Endodermal cell (in vitro differentiated cells): ENCODE data around the gene CLIC4. TPM values are rescaled to one million over a fixed set of nuclear protein-coding genes. Genes with fewer than 3 reads are reported as not detected.

Experiments used
- DNase-seq: peaks from one replicate; pipeline ENCODE4 v3.0.0-alpha.2; 2017
- H3K27ac ChIP-seq: 2 replicates; pipeline ENCODE4 v1.5.1; 2013; ENCODE audit warnings: mild to moderate bottlenecking, low read depth, low read length, moderate library complexity
- H3K27me3 ChIP-seq: 2 replicates; pipeline ENCODE4 v1.6.1; 2013; ENCODE audit warnings: mild to moderate bottlenecking, low read length, moderate library complexity; ENCODE audit not compliant: insufficient read depth, control insufficient read depth, poor library complexity, severe bottlenecking
- H3K36me3 ChIP-seq: 2 replicates; pipeline ENCODE4 v1.7.0; 2013; ENCODE audit warnings: mild to moderate bottlenecking, low read length, moderate library complexity; ENCODE audit not compliant: control insufficient read depth, insufficient read depth
- H3K4me1 ChIP-seq: one replicate; pipeline ENCODE4 v1.7.0; 2013; ENCODE audit warnings: low read length; ENCODE audit not compliant: control insufficient read depth, insufficient read depth
- H3K4me3 ChIP-seq: 2 replicates; pipeline ENCODE4 v1.5.1; 2013; ENCODE audit warnings: mild to moderate bottlenecking, low read length, moderate library complexity
- H3K9ac ChIP-seq: 2 replicates; pipeline ENCODE4 v1.6.1; 2013; ENCODE audit warnings: mild to moderate bottlenecking, low read length, moderate library complexity; ENCODE audit not compliant: poor library complexity, severe bottlenecking; ENCODE audit errors: extremely low read depth
- H3K9me3 ChIP-seq: 2 replicates; pipeline ENCODE4 v1.6.1; 2013; ENCODE audit warnings: mild to moderate bottlenecking, low read length, moderate library complexity; ENCODE audit not compliant: control insufficient read depth
- H3K27ac Mint-ChIP-seq: 2 replicates; pipeline ENCODE4 v1.8.0; 2020; ENCODE audit warnings: mixed read lengths
- H3K27me3 Mint-ChIP-seq: 2 replicates; pipeline ENCODE4 v1.8.0; 2021; ENCODE audit warnings: mild to moderate bottlenecking, mixed read lengths; ENCODE audit not compliant: insufficient read depth
- H3K36me3 Mint-ChIP-seq: 2 replicates; pipeline ENCODE4 v1.8.0; 2020; ENCODE audit warnings: low read depth, mixed read lengths
- H3K4me1 Mint-ChIP-seq: 2 replicates; pipeline ENCODE4 v1.8.0; 2020; ENCODE audit warnings: mixed read lengths
- H3K4me3 Mint-ChIP-seq: 2 replicates; pipeline ENCODE4 v1.8.0; 2020; ENCODE audit warnings: mild to moderate bottlenecking, moderate library complexity, mixed read lengths
- H3K9me3 Mint-ChIP-seq: 2 replicates; pipeline ENCODE4 v1.8.0; 2020; ENCODE audit warnings: mild to moderate bottlenecking, mixed read lengths
- CTCF ChIP-seq: fragments of 200-600 bp; sonication (generic); conservative IDR thresholded peaks from 2 replicates; pipeline ENCODE4 v1.5.0; 2021; ENCODE audit warnings: antibody characterized with exemption, mild to moderate bottlenecking
- WGBS, 2 experiments: methylation state at CpG; one replicate each; pipeline versions ENCODE4 v1.1.5 to v1.1.7; 2013; ENCODE audit warnings: missing lambda C conversion rate in 2 of 2, mixed read lengths in 1 of 2; ENCODE audit not compliant: insufficient coverage in 1 of 2, insufficient read length in 1 of 2; 5-methylcytosine and 5-hydroxymethylcytosine counted together
- total RNA-seq, 2 donors: library from RNA; stranded (reverse); fragmentation: NEBNext Ultra II Directional in 1 of 2; extraction: Animal tissue kit (Norgen Biotek cat#: 25700) in 1 of 2; gene quantifications; 2 replicates in 1 of 2; 3 replicates in 1 of 2; pipeline ENCODE4 v1.2.1, GENCODE V29; 2021

Gene CLIC4
- total RNA-seq, 2 donors from 2014 or later = 119 to 146 TPM

GRCh38 chr1:24878775-24879742 is 133.8 kb downstream of the CLIC4 start:
- peaks cover 4% of the 10 kb centered on the region for H3K27me3 ChIP-seq
- Mint-ChIP-seq H3K9me3 (peaks cover 10% of the 10 kb centered on the region), H3K4me3 (no peak overlapping the region), H3K4me1 (no peaks in the 10 kb centered on the region), H3K27me3 (peaks cover 2% of the 10 kb centered on the region), H3K36me3 (no peaks in the 10 kb centered on the region), H3K27ac (no peak overlapping the region)
- no peak overlapping the region for H3K27ac ChIP-seq
- 88 to 94% methylated on average over 7 of the region's 7 CpGs for WGBS, 2 experiments
- H3K9ac ChIP-seq = no peak overlapping the region
- H3K36me3 ChIP-seq = no peaks in the 10 kb centered on the region
- H3K4me1 ChIP-seq = no peaks in the 10 kb centered on the region
- peaks cover 8% of the 10 kb centered on the region for H3K9me3 ChIP-seq
- TF ChIP-seq CTCF = no peak
- no peak overlapping the region for H3K4me3 ChIP-seq
- no peak for DNase-seq

GRCh38 chr1:24881034-24881433 is 135.8 kb downstream of the CLIC4 start:
- peaks cover 13% of the 10 kb centered on the region for H3K9me3 Mint-ChIP-seq
- peaks cover 8% of the 10 kb centered on the region for H3K27me3 Mint-ChIP-seq
- no peak overlapping the region for H3K27ac ChIP-seq
- H3K4me1 Mint-ChIP-seq = no peaks in the 10 kb centered on the region
- H3K4me3 Mint-ChIP-seq = no peak overlapping the region
- H3K9ac ChIP-seq = no peak overlapping the region
- DNase-seq = no peak
- WGBS, 2 experiments = 82% methylated on average over 1 of the region's 1 CpG; no CpG with 5 or more reads in 1 of the 2 experiments
- peaks cover 4% of the 10 kb centered on the region for H3K27me3 ChIP-seq
- no peak for TF ChIP-seq CTCF
- no peaks in the 10 kb centered on the region for H3K36me3 Mint-ChIP-seq
- no peaks in the 10 kb centered on the region for H3K4me1 ChIP-seq
- peaks cover 8% of the 10 kb centered on the region for H3K9me3 ChIP-seq
- no peak overlapping the region for H3K27ac Mint-ChIP-seq
- no peaks in the 10 kb centered on the region for H3K36me3 ChIP-seq
- H3K4me3 ChIP-seq = no peak overlapping the region

- no peak overlapping the region for H3K4me3 Mint-ChIP-seq
- no peak overlapping the region for H3K27ac ChIP-seq
- H3K27me3 ChIP-seq = peaks cover 4% of the 10 kb centered on the region
- no peak overlapping the region for H3K27ac Mint-ChIP-seq
- H3K36me3 Mint-ChIP-seq = no peaks in the 10 kb centered on the region
- no peak overlapping the region for H3K9ac ChIP-seq
- H3K4me3 ChIP-seq = no peak overlapping the region
- peaks cover 21% of the 10 kb centered on the region for H3K9me3 Mint-ChIP-seq
- no peak for TF ChIP-seq CTCF
- peaks cover 8% of the 10 kb centered on the region for H3K9me3 ChIP-seq
- H3K4me1 ChIP-seq = no peaks in the 10 kb centered on the region
- H3K4me1 Mint-ChIP-seq = no peaks in the 10 kb centered on the region
- DNase-seq = no peak
- H3K36me3 ChIP-seq = no peaks in the 10 kb centered on the region
- peaks cover 13% of the 10 kb centered on the region for H3K27me3 Mint-ChIP-seq
These were observed 139.5 kb downstream of the CLIC4 start for GRCh38 chr1:24884751-24885150.
